SU-DHL-6 (cell line): ENCODE data around the gene ALS2CL.

Source experiments
- CTCF ChIP-seq: fragments of 200-600 bp; sonication (generic); IDR thresholded peaks from one replicate; pipeline ENCODE4 v1.5.1; 2017; ENCODE audit warnings: antibody characterized with exemption, mild to moderate bottlenecking, low read length, moderate library complexity; ENCODE audit not compliant: insufficient read depth, poor library complexity, severe bottlenecking
- EZH2phosphoT487 ChIP-seq: fragments of 200-600 bp; sonication (generic), shearing (Covaris generic); conservative IDR thresholded peaks from 2 replicates; pipeline ENCODE4 v1.6.1; 2018; ENCODE audit warnings: mild to moderate bottlenecking, antibody characterized with exemption, low read length, moderate library complexity, mixed read lengths

- TF ChIP-seq CTCF, result no peak
- no peak for TF ChIP-seq EZH2phosphoT487
Measured at GRCh38 chr3:46660003-46660402, 33.5 kb downstream of the ALS2CL start.
